GM12878 (cell line): ENCODE data around the gene EYA4.

ENCODE experiments used
- BCL3 ChIP-seq: IDR thresholded peaks from 2 replicates; pipeline ENCODE4 v1.6.1; 2011; ENCODE audit warnings: borderline replicate concordance, low read depth, mild to moderate bottlenecking, moderate library complexity, low read length; ENCODE audit not compliant: insufficient read depth, poor library complexity, severe bottlenecking
- CBX3 ChIP-seq: fragments of 200-600 bp; sonication (generic); IDR thresholded peaks from 2 replicates; pipeline ENCODE4 v1.6.1; 2016; ENCODE audit warnings: low read depth, borderline replicate concordance
- CEBPB ChIP-seq, 2 experiments: fragments of 150-350 bp in 1 of 2; IDR thresholded peaks; 2 replicates each; pipeline ENCODE4 v1.6.1; 2012 to 2014; ENCODE audit warnings: low read depth in 2 of 2, low read length in 2 of 2, borderline replicate concordance in 1 of 2, inconsistent platforms in 1 of 2
- CTCF ChIP-seq, 3 experiments: IDR thresholded peaks in 2 of 3; conservative IDR thresholded peaks in 1 of 3; 2 replicates each; pipeline ENCODE4 v1.5.1; 2011; ENCODE audit warnings: low read depth in 3 of 3, low read length in 3 of 3, mild to moderate bottlenecking in 3 of 3, control low read depth in 2 of 3, moderate library complexity in 2 of 3, inconsistent platforms in 1 of 3, mixed read lengths in 1 of 3; ENCODE audit not compliant: control insufficient read depth in 2 of 3, insufficient read depth in 1 of 3; ENCODE audit errors: extremely low read depth in 1 of 3
- EP300 ChIP-seq, 2 experiments: fragments of 150-350 bp in 1 of 2; IDR thresholded peaks; 2 replicates each; pipeline ENCODE4 v1.6.1; 2011 to 2012; ENCODE audit warnings: low read depth in 2 of 2, low read length in 2 of 2, borderline replicate concordance in 1 of 2, improper control_type of control experiment in 1 of 2, inconsistent platforms in 1 of 2; ENCODE audit not compliant: control insufficient read depth in 1 of 2
- ESRRA ChIP-seq: IDR thresholded peaks from 2 replicates; pipeline ENCODE4 v1.6.1; 2012; ENCODE audit warnings: mild to moderate bottlenecking, low read length, improper control_type of control experiment
- EZH2 ChIP-seq: IDR thresholded peaks from 2 replicates; pipeline ENCODE4 v1.6.1; 2012; ENCODE audit warnings: low read depth, mild to moderate bottlenecking, control low read depth, inconsistent platforms, low read length, borderline replicate concordance; ENCODE audit not compliant: control insufficient read depth
- FOS ChIP-seq: IDR thresholded peaks from 3 replicates; pipeline ENCODE4 v1.6.1; 2011; ENCODE audit warnings: borderline replicate concordance; ENCODE audit not compliant: insufficient read length; ENCODE audit errors: extremely low read depth
- JUNB ChIP-seq: IDR thresholded peaks from 2 replicates; pipeline ENCODE4 v1.6.1; 2016; ENCODE audit warnings: antibody characterized with exemption, mild to moderate bottlenecking
- MYC ChIP-seq: IDR thresholded peaks from 2 replicates; pipeline ENCODE4 v1.6.1; 2011; ENCODE audit warnings: mild to moderate bottlenecking, low read length, moderate library complexity, inconsistent platforms; ENCODE audit not compliant: insufficient read depth, insufficient replicate concordance, insufficient read length, severe bottlenecking
- RAD21 ChIP-seq: IDR thresholded peaks from 2 replicates; pipeline ENCODE4 v1.6.1; 2011; ENCODE audit warnings: mild to moderate bottlenecking, low read depth, low read length, moderate library complexity; ENCODE audit not compliant: insufficient read depth
- RBBP5 ChIP-seq: fragments of 200-600 bp; sonication (generic); conservative IDR thresholded peaks from 2 replicates; pipeline ENCODE4 v1.6.1; 2016
- ZBTB11 ChIP-seq: fragments of 450-650 bp; formaldehyde crosslinking; IDR thresholded peaks from 2 replicates; pipeline ENCODE4 v1.5.0; 2022; ENCODE audit warnings: mild to moderate bottlenecking, missing genetic modification characterization

GRCh38 chr6:133577851-133578250 lies 336.7 kb downstream of the EYA4 start:
- TF ChIP-seq CBX3 (no peak), BCL3 (no peak), CTCF (IDR thresholded peaks at IDR 0.05 in 2 of 3, conservative IDR thresholded peaks at IDR 0.05 in 1 of 3; ENCODE audit: control insufficient read depth in 2 of 3, extremely low read depth in 1 of 3, insufficient read depth in 1 of 3, low read depth in 3 of 3, low read length in 3 of 3) (no peak), EP300 (IDR thresholded peaks at IDR 0.05; ENCODE audit: borderline replicate concordance in 1 of 2, control insufficient read depth in 1 of 2, low read depth in 2 of 2, low read length in 2 of 2) (no peak), CEBPB (IDR thresholded peaks at IDR 0.05; ENCODE audit: borderline replicate concordance in 1 of 2, low read depth in 2 of 2, low read length in 2 of 2) (no peak), FOS (no peak), RBBP5 (no peak), ESRRA (no peak), ZBTB11 (CRISPR knock-in tag) (no peak), MYC (no peak), EZH2 (no peak), RAD21 (no peak), JUNB (no peak)
